ENCODE measurements around the gene SCYL1.
"Not testable (repeated sequence)": the region's sequence is repeated elsewhere in the genome, so short reads cannot be mapped to it uniquely, and the experiment has no call there.

Gene SCYL1

GRCh38 chr11:65506290-65506771 is 18.6 kb upstream of the SCYL1 start:
- no peak for DNase-seq

GRCh38 chr11:65506772-65507505 is 17.9 kb upstream of the SCYL1 start:
- peak; percentile 97 for DNase-seq

GRCh38 chr11:65512311-65512710 is 12.6 kb upstream of the SCYL1 start:
- not testable (repeated sequence) for DNase-seq

- DNase-seq = no peak
Measured at GRCh38 chr11:65516135-65516968, 8.5 kb upstream of the SCYL1 start.

GRCh38 chr11:65518941-65519549 is 5.8 kb upstream of the SCYL1 start:
- DNase-seq = not testable (repeated sequence)

GRCh38 chr11:65521777-65522521 is 2.9 kb upstream of the SCYL1 start:
- DNase-seq = not testable (repeated sequence)

- DNase-seq = peak; percentile 42
Measured at GRCh38 chr11:65522718-65523630, 1.9 kb upstream of the SCYL1 start.

- DNase-seq = not testable (repeated sequence)
Measured at GRCh38 chr11:65523631-65523968, 1.3 kb upstream of the SCYL1 start.

- peak; percentile 70 for DNase-seq
Measured at GRCh38 chr11:65524014-65524740, 706 bp upstream of the SCYL1 start.

- DNase-seq = no peak
Measured at GRCh38 chr11:65525546-65526480, 930 bp downstream of the SCYL1 start.

GRCh38 chr11:65526744-65527143 is 1.9 kb downstream of the SCYL1 start:
- no peak for DNase-seq

- DNase-seq = no peak
Measured at GRCh38 chr11:65528819-65529350, 4.0 kb downstream of the SCYL1 start.

GRCh38 chr11:65529475-65530156 is 4.7 kb downstream of the SCYL1 start:
- no peak for DNase-seq

- peak; percentile 60 for DNase-seq
Measured at GRCh38 chr11:65530157-65530496, 5.2 kb downstream of the SCYL1 start.

GRCh38 chr11:65532388-65533064 is 7.6 kb downstream of the SCYL1 start:
- DNase-seq = no peak

GRCh38 chr11:65535102-65535501 is 10.2 kb downstream of the SCYL1 start:
- no peak for DNase-seq

GRCh38 chr11:65536412-65537295 is 11.8 kb downstream of the SCYL1 start:
- no peak for DNase-seq

GRCh38 chr11:65537296-65537597 is 12.4 kb downstream of the SCYL1 start:
- no peak for DNase-seq

All from DMS53 (cell line).